Fibroblast of lung (primary cell): ENCODE measurements around the gene PRKAR1B. TPM values are rescaled to one million over a fixed set of nuclear protein-coding genes. Genes with fewer than 3 reads are reported as not detected.

Source experiments
- DNase-seq, 2 donors: peaks; one replicate each; pipeline versions ENCODE4 v3.0.0 to v3.0.0-alpha.2; 2010; ENCODE audit warnings: low read depth in 2 of 2
- H2AFZ ChIP-seq: 2 replicates; pipeline ENCODE4 v1.5.1; 2012; ENCODE audit warnings: low read length, control low read depth, inconsistent platforms
- H3K27ac ChIP-seq: 2 replicates; pipeline ENCODE4 v1.5.1; 2011; ENCODE audit warnings: low read length, control low read depth; ENCODE audit not compliant: insufficient read depth
- H3K27me3 ChIP-seq: 2 replicates; pipeline ENCODE4 v1.5.1; 2011; ENCODE audit warnings: mild to moderate bottlenecking, low read length; ENCODE audit not compliant: control insufficient read depth, insufficient read depth
- H3K36me3 ChIP-seq: 2 replicates; pipeline ENCODE4 v1.5.1; 2011; ENCODE audit warnings: low read length; ENCODE audit not compliant: control insufficient read depth, insufficient read depth
- H3K4me1 ChIP-seq: 2 replicates; pipeline ENCODE4 v1.5.1; 2011; ENCODE audit warnings: low read length; ENCODE audit not compliant: control insufficient read depth, insufficient read depth; ENCODE audit errors: extremely low read depth
- H3K4me2 ChIP-seq: 2 replicates; pipeline ENCODE4 v1.5.1; 2011; ENCODE audit warnings: low read length, control low read depth; ENCODE audit not compliant: insufficient read depth; ENCODE audit errors: extremely low read depth
- H3K4me3 ChIP-seq, 4 experiments: fragments of 200-600 bp in 1 of 4; sonication (generic) in 1 of 4; replicated peaks in 1 of 4; 2 replicates each; pipeline ENCODE4 v1.5.1; 2011 to 2016; ENCODE audit warnings: low read length in 4 of 4, low read depth in 3 of 4, mild to moderate bottlenecking in 3 of 4, control low read depth in 2 of 4, inconsistent platforms in 1 of 4, mixed read lengths in 1 of 4; ENCODE audit not compliant: insufficient read depth in 1 of 4; ENCODE audit errors: control extremely low read depth in 1 of 4
- H3K79me2 ChIP-seq: 2 replicates; pipeline ENCODE4 v1.5.1; 2012; ENCODE audit warnings: mild to moderate bottlenecking, low read length, inconsistent platforms; ENCODE audit not compliant: control insufficient read depth, insufficient read depth
- H3K9ac ChIP-seq: 2 replicates; pipeline ENCODE4 v1.5.1; 2011; ENCODE audit warnings: mild to moderate bottlenecking, low read length, control low read depth; ENCODE audit not compliant: insufficient read depth
- H3K9me3 ChIP-seq: 2 replicates; pipeline ENCODE4 v1.5.1; 2012; ENCODE audit warnings: low read depth, low read length; ENCODE audit not compliant: control insufficient read depth, insufficient read depth
- H4K20me1 ChIP-seq: 2 replicates; pipeline ENCODE4 v1.5.1; 2011; ENCODE audit warnings: low read length; ENCODE audit not compliant: control insufficient read depth, insufficient read depth; ENCODE audit errors: extremely low read depth
- EZH2 ChIP-seq: IDR thresholded peaks from 2 replicates; pipeline ENCODE4 v1.5.1; 2012; ENCODE audit warnings: low read length, control low read depth, mild to moderate bottlenecking; ENCODE audit errors: missing control alignments
- polyA plus RNA-seq, 2 donors: library from polyadenylated mRNA; depleted of rRNA in 1 of 2; stranded (reverse) in 1 of 2; unstranded in 1 of 2; fragments of >200 nt; gene quantifications; 2 replicates each; pipeline ENCODE4 v1.2.1, GENCODE V29; 2011 to 2012; ENCODE audit warnings: missing spikeins in 1 of 2
- total RNA-seq: library from RNA; depleted of rRNA; stranded (reverse); fragments of >200 nt; gene quantifications from 2 replicates; pipeline ENCODE4 v1.2.1, GENCODE V29; 2014
- TF ChIP-seq, protein P1 (sequence below), 2 donors: IDR thresholded peaks in 1 of 2; conservative IDR thresholded peaks in 1 of 2; 1 replicate in 1 of 2; 2 replicates in 1 of 2; pipeline ENCODE4 v1.5.1; 2011 to 2012; ENCODE audit warnings: low read length in 2 of 2, control low read depth in 1 of 2, inconsistent platforms in 1 of 2, low read depth in 1 of 2, mild to moderate bottlenecking in 1 of 2

PRKAR1B gene
- total and polyA plus RNA-seq, 2 donors (not counting 1 experiment from before 2014, with no cell fraction given): 12.7 to 14.5 TPM

DNA sequence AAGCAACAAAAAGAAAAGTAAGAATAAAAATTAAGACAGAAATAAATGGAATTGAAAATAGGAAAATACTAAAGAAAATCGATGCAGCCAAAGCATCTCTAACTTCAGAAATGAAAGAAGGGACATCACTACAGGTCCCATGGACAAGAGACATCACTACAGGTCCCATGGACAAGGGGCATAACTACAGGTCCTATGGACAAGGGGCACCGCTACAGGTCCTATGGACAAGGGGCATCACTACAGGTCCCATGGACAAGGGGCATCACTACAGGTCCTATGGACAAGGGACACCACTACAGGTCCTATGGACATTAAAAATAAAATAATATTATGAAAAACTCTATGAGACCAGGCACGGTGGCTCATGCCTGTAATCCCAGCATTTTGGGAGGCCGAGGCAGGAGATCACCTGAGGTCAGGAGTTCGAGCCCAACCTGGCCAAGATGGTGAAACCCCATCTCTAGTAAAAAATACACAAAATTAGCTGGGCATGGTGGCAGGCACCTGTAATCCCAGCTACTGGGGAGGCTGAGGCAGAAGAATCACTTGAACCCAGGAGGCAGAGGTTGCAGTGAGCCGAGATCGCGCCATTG lies 101.6 kb downstream of the PRKAR1B start:
- H3K4me1 ChIP-seq: no peaks in the 10 kb centered on the region
- TF ChIP-seq, protein P1, sequence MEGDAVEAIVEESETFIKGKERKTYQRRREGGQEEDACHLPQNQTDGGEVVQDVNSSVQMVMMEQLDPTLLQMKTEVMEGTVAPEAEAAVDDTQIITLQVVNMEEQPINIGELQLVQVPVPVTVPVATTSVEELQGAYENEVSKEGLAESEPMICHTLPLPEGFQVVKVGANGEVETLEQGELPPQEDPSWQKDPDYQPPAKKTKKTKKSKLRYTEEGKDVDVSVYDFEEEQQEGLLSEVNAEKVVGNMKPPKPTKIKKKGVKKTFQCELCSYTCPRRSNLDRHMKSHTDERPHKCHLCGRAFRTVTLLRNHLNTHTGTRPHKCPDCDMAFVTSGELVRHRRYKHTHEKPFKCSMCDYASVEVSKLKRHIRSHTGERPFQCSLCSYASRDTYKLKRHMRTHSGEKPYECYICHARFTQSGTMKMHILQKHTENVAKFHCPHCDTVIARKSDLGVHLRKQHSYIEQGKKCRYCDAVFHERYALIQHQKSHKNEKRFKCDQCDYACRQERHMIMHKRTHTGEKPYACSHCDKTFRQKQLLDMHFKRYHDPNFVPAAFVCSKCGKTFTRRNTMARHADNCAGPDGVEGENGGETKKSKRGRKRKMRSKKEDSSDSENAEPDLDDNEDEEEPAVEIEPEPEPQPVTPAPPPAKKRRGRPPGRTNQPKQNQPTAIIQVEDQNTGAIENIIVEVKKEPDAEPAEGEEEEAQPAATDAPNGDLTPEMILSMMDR (conservative IDR thresholded peaks at IDR 0.05 in 1 of 2, IDR thresholded peaks at IDR 0.05 in 1 of 2; ENCODE audit: low read depth in 1 of 2, low read length in 2 of 2): no peak
- no peak for TF ChIP-seq EZH2

DNA sequence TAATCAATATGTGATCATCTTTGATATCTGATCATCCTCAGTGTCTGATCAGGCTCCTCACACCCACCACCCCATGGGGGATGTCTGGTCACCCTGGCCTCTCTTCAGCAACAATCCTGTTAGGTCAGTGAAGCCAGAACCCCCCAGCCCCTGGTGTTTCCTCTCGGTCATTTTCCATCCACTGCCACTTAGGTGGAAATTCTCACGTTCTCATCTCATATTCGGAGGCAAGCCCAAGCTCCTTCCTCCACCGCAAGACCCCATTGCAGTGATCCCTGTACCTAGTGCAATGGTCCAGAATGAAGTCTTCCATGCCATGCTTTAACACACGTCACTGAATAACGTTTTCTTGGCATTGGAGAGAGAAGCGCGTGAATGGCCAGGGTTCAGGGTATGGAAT lies 103.6 kb downstream of the PRKAR1B start:
- no peak overlapping the region for H3K27ac ChIP-seq
- H3K4me3 ChIP-seq: no peak overlapping the region
- no peak for DNase-seq
- no peak overlapping the region for H3K9ac ChIP-seq
- no peaks in the 10 kb centered on the region for H3K36me3 ChIP-seq
- H3K4me1 ChIP-seq: no peaks in the 10 kb centered on the region
- H3K79me2 ChIP-seq: no peaks in the 10 kb centered on the region
- TF ChIP-seq EZH2: no peak
- TF ChIP-seq, protein P1 (conservative IDR thresholded peaks at IDR 0.05 in 1 of 2, IDR thresholded peaks at IDR 0.05 in 1 of 2; ENCODE audit: low read depth in 1 of 2, low read length in 2 of 2): no peak
- H3K27me3 ChIP-seq: no peaks in the 10 kb centered on the region
- H3K4me2 ChIP-seq: no peak overlapping the region
- no peaks in the 10 kb centered on the region for H4K20me1 ChIP-seq
- H3K9me3 ChIP-seq: no peaks in the 10 kb centered on the region
- H2AFZ ChIP-seq: no peak overlapping the region

More for the DNA sequence above, 101.6 kb downstream of the PRKAR1B start:
- no peak overlapping the region for H3K27ac ChIP-seq
- H3K4me3 ChIP-seq: no peak overlapping the region
- no peak overlapping the region for H3K9ac ChIP-seq
- no peaks in the 10 kb centered on the region for H3K27me3 ChIP-seq
- H3K36me3 ChIP-seq: no peaks in the 10 kb centered on the region
- H3K4me2 ChIP-seq: no peak overlapping the region
- no peak overlapping the region for H2AFZ ChIP-seq
- no peak for DNase-seq
- no peaks in the 10 kb centered on the region for H3K9me3 ChIP-seq
- no peaks in the 10 kb centered on the region for H4K20me1 ChIP-seq
- H3K79me2 ChIP-seq: no peaks in the 10 kb centered on the region

DNA sequence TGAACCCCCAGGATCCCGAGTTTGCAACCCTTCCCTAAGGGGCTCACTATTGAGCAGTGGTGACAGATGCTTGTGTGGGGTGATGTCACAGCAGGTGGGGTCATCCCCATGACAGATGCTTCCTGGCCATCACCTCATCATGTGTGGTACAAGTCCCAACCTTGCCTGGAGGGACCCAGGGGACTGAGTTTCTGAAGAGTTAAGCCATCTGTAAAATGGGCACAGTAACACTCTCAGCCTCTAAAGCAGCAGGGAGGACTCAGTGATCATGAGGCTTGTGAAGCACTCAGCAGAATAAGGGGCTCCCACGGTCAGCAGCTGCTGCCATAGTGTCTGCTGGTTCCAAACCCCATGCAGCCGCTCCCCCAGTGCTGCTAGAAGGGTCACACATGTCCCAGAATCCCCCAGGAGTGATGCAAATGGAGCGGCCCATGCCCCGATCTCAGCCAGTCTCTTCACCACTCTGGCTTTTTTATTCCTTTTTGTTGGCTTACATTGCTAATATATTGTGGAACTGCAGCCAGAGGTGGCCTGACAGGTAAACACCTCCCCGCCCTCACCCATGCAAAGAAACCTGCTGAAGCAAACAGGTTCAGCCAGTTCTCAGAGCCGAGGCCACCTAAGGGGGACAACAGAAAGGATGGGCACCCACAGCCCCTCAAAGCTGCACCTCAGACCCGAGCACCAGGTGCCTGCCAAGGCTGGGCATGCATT lies 105.4 kb downstream of the PRKAR1B start:
- Histone ChIP-seq H3K27me3 (no peaks in the 10 kb centered on the region), H3K36me3 (no peaks in the 10 kb centered on the region), H3K79me2 (no peaks in the 10 kb centered on the region), H3K4me3 (no peak overlapping the region), H3K9me3 (no peaks in the 10 kb centered on the region), H3K9ac (no peak overlapping the region), H3K4me2 (no peak overlapping the region), H3K27ac (no peak overlapping the region), H2AFZ (no peak overlapping the region), H4K20me1 (no peaks in the 10 kb centered on the region), H3K4me1 (no peaks in the 10 kb centered on the region)
- DNase-seq: no peak
- TF ChIP-seq EZH2: no peak
- TF ChIP-seq, protein P1 (conservative IDR thresholded peaks at IDR 0.05 in 1 of 2, IDR thresholded peaks at IDR 0.05 in 1 of 2; ENCODE audit: low read depth in 1 of 2, low read length in 2 of 2): no peak
